Smooth muscle cell (in vitro differentiated cells): ENCODE data around the gene DCP2. TPM values are rescaled to one million over a fixed set of nuclear protein-coding genes. Genes with fewer than 3 reads are reported as not detected.

Experiments
- DNase-seq: peaks from one replicate; lab custom pipeline; 2025; ENCODE audit not compliant: unreplicated experiment; lab: John Stamatoyannopoulos, UW
- H2AFZ ChIP-seq: fragments of 200-600 bp; sonication (generic); 2 replicates; pipeline ENCODE4 v1.6.0; 2016; ENCODE audit warnings: antibody characterized with exemption, low read depth, mild to moderate bottlenecking
- H3F3A ChIP-seq: fragments of 200-600 bp; sonication (generic); 2 replicates; pipeline ENCODE4 v1.6.0; 2017; ENCODE audit warnings: antibody characterized with exemption, low read depth
- H3K27ac ChIP-seq: fragments of 200-600 bp; sonication (generic); 2 replicates; pipeline ENCODE4 v1.5.1; 2016; ENCODE audit warnings: low read depth, mild to moderate bottlenecking
- H3K27me3 ChIP-seq: fragments of 200-600 bp; sonication (generic); 2 replicates; pipeline ENCODE4 v1.6.1; 2016; ENCODE audit warnings: low read depth, mild to moderate bottlenecking
- H3K36me3 ChIP-seq: fragments of 200-600 bp; sonication (generic); 2 replicates; pipeline ENCODE4 v1.5.1; 2016; ENCODE audit warnings: low read depth
- H3K4me1 ChIP-seq: fragments of 200-600 bp; sonication (generic); 2 replicates; pipeline ENCODE4 v1.5.1; 2016; ENCODE audit warnings: low read depth
- H3K4me2 ChIP-seq: fragments of 200-600 bp; sonication (generic); 2 replicates; pipeline ENCODE4 v1.6.0; 2016; ENCODE audit warnings: mild to moderate bottlenecking
- H3K4me3 ChIP-seq: fragments of 200-600 bp; sonication (generic); 2 replicates; pipeline ENCODE4 v1.5.1; 2016; ENCODE audit warnings: mild to moderate bottlenecking
- H3K79me2 ChIP-seq: fragments of 200-600 bp; sonication (generic); 2 replicates; pipeline ENCODE4 v1.6.0; 2016; ENCODE audit warnings: low read depth, mild to moderate bottlenecking
- H3K9ac ChIP-seq: fragments of 200-600 bp; sonication (generic); 2 replicates; pipeline ENCODE4 v1.6.0; 2016; ENCODE audit warnings: low read depth
- H3K9me3 ChIP-seq: fragments of 200-600 bp; sonication (generic); replicated peaks from 2 replicates; pipeline ENCODE4 v1.5.1; 2016; ENCODE audit warnings: low read depth
- H4K20me1 ChIP-seq: fragments of 200-600 bp; sonication (generic); 2 replicates; pipeline ENCODE4 v1.6.0; 2016; ENCODE audit warnings: low read depth
- CTCF ChIP-seq: fragments of 200-600 bp; sonication (generic); IDR thresholded peaks from 2 replicates; pipeline ENCODE4 v1.5.1; 2017; ENCODE audit warnings: borderline replicate concordance, mild to moderate bottlenecking, antibody characterized with exemption; ENCODE audit not compliant: insufficient read depth, poor library complexity, severe bottlenecking
- WGBS: methylation state at CpG from one replicate; pipeline ENCODE4 v1.1.7; 2016; ENCODE audit warnings: low lambda C conversion rate; 5-methylcytosine and 5-hydroxymethylcytosine counted together
- polyA plus RNA-seq: library from polyadenylated mRNA; unstranded; fragments of >200 nt; fragmentation: Nextera tagmentation; extraction: Ambion mirVana; gene quantifications from 2 replicates; pipeline ENCODE4 v1.2.1, GENCODE V29; 2016
- total RNA-seq: library from RNA; depleted of rRNA; stranded (reverse); fragments of >200 nt; gene quantifications from 2 replicates; pipeline ENCODE4 v1.2.3, GENCODE V29; 2014

The DCP2 gene
- total and polyA plus RNA-seq, 2 experiments from 2014 or later = 11.6 to 35.3 TPM

GRCh38 chr5:113026211-113026610 is 49.6 kb downstream of the DCP2 start:
- no peak for TF ChIP-seq CTCF
- H4K20me1 ChIP-seq = no peaks in the 10 kb centered on the region
- peaks cover 8% of the 10 kb centered on the region for H3K4me1 ChIP-seq
- H3K9me3 ChIP-seq = no peaks in the 10 kb centered on the region
- H3K4me2 ChIP-seq = no peak overlapping the region
- H3K27me3 ChIP-seq = no peaks in the 10 kb centered on the region
- DNase-seq = no peak
- H2AFZ ChIP-seq = no peak overlapping the region
- 97% methylated on average over 4 of the region's 4 CpGs for WGBS
- no peak overlapping the region for H3K4me3 ChIP-seq
- no peak overlapping the region for H3K27ac ChIP-seq
- peaks cover 11% of the 10 kb centered on the region for H3K36me3 ChIP-seq
- peaks cover 7% of the 10 kb centered on the region for H3F3A ChIP-seq
- H3K79me2 ChIP-seq = no peaks in the 10 kb centered on the region
- H3K9ac ChIP-seq = no peak overlapping the region

- peaks cover 11% of the 10 kb centered on the region for H3K36me3 ChIP-seq
- no peak for TF ChIP-seq CTCF
- 90% methylated on average over 8 of the region's 8 CpGs for WGBS
Measured at GRCh38 chr5:113027015-113027414, 50.4 kb downstream of the DCP2 start.

GRCh38 chr5:113027431-113027830 is 50.8 kb downstream of the DCP2 start:
- Histone ChIP-seq H3K27me3 (no peaks in the 10 kb centered on the region), H3K79me2 (no peaks in the 10 kb centered on the region), H4K20me1 (no peaks in the 10 kb centered on the region), H3K4me2 (no peak overlapping the region), H3K9me3 (no peaks in the 10 kb centered on the region), H3F3A (peaks cover 11% of the 10 kb centered on the region), H3K36me3 (peaks cover 11% of the 10 kb centered on the region), H3K27ac (no peak overlapping the region), H3K4me3 (no peak overlapping the region), H3K9ac (no peak overlapping the region), H2AFZ (no peak overlapping the region), H3K4me1 (peaks cover 16% of the 10 kb centered on the region)
- 94% methylated on average over 5 of the region's 5 CpGs for WGBS
- TF ChIP-seq CTCF = no peak
- no peak for DNase-seq

More at GRCh38 chr5:113027015-113027414, 50.4 kb downstream of the DCP2 start:
- H4K20me1 ChIP-seq = no peaks in the 10 kb centered on the region
- no peaks in the 10 kb centered on the region for H3K9me3 ChIP-seq
- H3K4me2 ChIP-seq = no peak overlapping the region
- H3F3A ChIP-seq = peaks cover 11% of the 10 kb centered on the region
- no peak overlapping the region for H2AFZ ChIP-seq
- H3K9ac ChIP-seq = no peak overlapping the region
- no peak for DNase-seq
- no peaks in the 10 kb centered on the region for H3K79me2 ChIP-seq
- H3K4me1 ChIP-seq = peaks cover 15% of the 10 kb centered on the region
- H3K4me3 ChIP-seq = no peak overlapping the region
- no peaks in the 10 kb centered on the region for H3K27me3 ChIP-seq
- H3K27ac ChIP-seq = no peak overlapping the region

GRCh38 chr5:113029614-113030013 is 53.0 kb downstream of the DCP2 start:
- Histone ChIP-seq H3K4me2 (peak overlapping the region; percentile 42), H3K27ac (peak overlapping the region; percentile 94), H3K36me3 (no peaks in the 10 kb centered on the region)

More at GRCh38 chr5:113029614-113030013, 53.0 kb downstream of the DCP2 start:
- Histone ChIP-seq H3K79me2 (no peaks in the 10 kb centered on the region), H4K20me1 (no peaks in the 10 kb centered on the region), H2AFZ (no peak overlapping the region), H3F3A (peaks cover 21% of the 10 kb centered on the region), H3K4me3 (no peak overlapping the region), H3K4me1 (peaks cover 32% of the 10 kb centered on the region), H3K9me3 (no peaks in the 10 kb centered on the region), H3K27me3 (no peaks in the 10 kb centered on the region), H3K9ac (no peak overlapping the region)
- TF ChIP-seq CTCF = no peak
- no peak for DNase-seq
- 86% methylated on average over 6 of the region's 6 CpGs for WGBS
